ENCODE data around the gene PROC.

Gene PROC

DNA sequence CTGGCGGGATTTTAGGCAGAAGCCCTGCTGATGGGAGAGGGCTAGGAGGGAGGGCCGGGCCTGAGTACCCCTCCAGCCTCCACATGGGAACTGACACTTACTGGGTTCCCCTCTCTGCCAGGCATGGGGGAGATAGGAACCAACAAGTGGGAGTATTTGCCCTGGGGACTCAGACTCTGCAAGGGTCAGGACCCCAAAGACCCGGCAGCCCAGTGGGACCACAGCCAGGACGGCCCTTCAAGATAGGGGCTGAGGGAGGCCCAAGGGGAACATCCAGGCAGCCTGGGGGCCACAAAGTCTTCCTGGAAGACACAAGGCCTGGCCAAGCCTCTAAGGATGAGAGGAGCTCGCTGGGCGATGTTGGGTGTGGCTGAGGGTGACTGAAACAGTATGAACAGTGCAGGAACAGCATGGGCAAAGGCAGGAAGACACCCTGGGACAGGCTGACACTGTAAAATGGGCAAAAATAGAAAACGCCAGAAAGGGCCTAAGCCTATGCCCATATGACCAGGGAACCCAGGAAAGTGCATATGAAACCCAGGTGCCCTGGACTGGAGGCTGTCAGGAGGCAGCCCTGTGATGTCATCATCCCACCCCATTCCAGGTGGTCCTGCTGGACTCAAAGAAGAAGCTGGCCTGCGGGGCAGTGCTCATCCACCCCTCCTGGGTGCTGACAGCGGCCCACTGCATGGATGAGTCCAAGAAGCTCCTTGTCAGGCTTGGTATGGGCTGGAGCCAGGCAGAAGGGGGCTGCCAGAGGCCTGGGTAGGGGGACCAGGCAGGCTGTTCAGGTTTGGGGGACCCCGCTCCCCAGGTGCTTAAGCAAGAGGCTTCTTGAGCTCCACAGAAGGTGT is 8.5 kb downstream of the PROC start:
- Histone ChIP-seq H3K4me3 (ENCODE audit: low read length) (no peak overlapping the region), H3K36me3 (ENCODE audit: control insufficient read depth, low read depth, low read length) (no peaks in the 10 kb centered on the region), H3K9me3 (ENCODE audit: control insufficient read depth, low read depth, low read length) (no peaks in the 10 kb centered on the region), H3K27ac (ENCODE audit: low read length) (no peak overlapping the region), H3K27me3 (ENCODE audit: control insufficient read depth, insufficient read depth, low read length) (peaks cover 32% of the 10 kb centered on the region), H3K9ac (ENCODE audit: low read length) (no peak overlapping the region), H3K4me1 (ENCODE audit: control insufficient read depth, low read depth, low read length) (no peaks in the 10 kb centered on the region)

DNA sequence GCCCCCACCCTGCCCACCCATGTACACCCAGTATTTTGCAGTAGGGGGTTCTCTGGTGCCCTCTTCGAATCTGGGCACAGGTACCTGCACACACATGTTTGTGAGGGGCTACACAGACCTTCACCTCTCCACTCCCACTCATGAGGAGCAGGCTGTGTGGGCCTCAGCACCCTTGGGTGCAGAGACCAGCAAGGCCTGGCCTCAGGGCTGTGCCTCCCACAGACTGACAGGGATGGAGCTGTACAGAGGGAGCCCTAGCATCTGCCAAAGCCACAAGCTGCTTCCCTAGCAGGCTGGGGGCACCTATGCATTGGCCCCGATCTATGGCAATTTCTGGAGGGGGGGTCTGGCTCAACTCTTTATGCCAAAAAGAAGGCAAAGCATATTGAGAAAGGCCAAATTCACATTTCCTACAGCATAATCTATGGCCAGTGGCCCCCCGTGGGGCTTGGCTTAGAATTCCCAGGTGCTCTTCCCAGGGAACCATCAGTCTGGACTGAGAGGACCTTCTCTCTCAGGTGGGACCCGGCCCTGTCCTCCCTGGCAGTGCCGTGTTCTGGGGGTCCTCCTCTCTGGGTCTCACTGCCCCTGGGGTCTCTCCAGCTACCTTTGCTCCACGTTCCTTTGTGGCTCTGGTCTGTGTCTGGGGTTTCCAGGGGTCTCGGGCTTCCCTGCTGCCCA is 9.3 kb downstream of the PROC start:
- H3K9ac ChIP-seq (ENCODE audit: low read length) = no peak overlapping the region
- H3K36me3 ChIP-seq (ENCODE audit: control insufficient read depth, low read depth, low read length) = no peaks in the 10 kb centered on the region

DNA sequence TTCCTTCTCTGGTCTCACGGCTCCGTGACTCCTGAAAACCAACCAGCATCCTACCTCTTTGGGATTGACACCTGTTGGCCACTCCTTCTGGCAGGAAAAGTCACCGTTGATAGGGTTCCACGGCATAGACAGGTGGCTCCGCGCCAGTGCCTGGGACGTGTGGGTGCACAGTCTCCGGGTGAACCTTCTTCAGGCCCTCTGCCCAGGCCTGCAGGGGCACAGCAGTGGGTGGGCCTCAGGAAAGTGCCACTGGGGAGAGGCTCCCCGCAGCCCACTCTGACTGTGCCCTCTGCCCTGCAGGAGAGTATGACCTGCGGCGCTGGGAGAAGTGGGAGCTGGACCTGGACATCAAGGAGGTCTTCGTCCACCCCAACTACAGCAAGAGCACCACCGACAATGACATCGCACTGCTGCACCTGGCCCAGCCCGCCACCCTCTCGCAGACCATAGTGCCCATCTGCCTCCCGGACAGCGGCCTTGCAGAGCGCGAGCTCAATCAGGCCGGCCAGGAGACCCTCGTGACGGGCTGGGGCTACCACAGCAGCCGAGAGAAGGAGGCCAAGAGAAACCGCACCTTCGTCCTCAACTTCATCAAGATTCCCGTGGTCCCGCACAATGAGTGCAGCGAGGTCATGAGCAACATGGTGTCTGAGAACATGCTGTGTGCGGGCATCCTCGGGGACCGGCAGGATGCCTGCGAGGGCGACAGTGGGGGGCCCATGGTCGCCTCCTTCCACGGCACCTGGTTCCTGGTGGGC is 10.0 kb downstream of the PROC start:
- Histone ChIP-seq H3K27ac (ENCODE audit: low read length) (no peak overlapping the region), H3K9ac (ENCODE audit: low read length) (no peak overlapping the region), H3K4me3 (ENCODE audit: low read length) (no peak overlapping the region), H3K36me3 (ENCODE audit: control insufficient read depth, low read depth, low read length) (no peaks in the 10 kb centered on the region), H3K4me1 (ENCODE audit: control insufficient read depth, low read depth, low read length) (no peaks in the 10 kb centered on the region), H3K9me3 (ENCODE audit: control insufficient read depth, low read depth, low read length) (no peaks in the 10 kb centered on the region), H3K27me3 (ENCODE audit: control insufficient read depth, insufficient read depth, low read length) (peaks cover 17% of the 10 kb centered on the region)

More for the DNA sequence above, 9.3 kb downstream of the PROC start:
- no peak overlapping the region for H3K4me3 ChIP-seq (ENCODE audit: low read length)
- H3K27ac ChIP-seq (ENCODE audit: low read length) = no peak overlapping the region
- H3K4me1 ChIP-seq (ENCODE audit: control insufficient read depth, low read depth, low read length) = no peaks in the 10 kb centered on the region
- peaks cover 24% of the 10 kb centered on the region for H3K27me3 ChIP-seq (ENCODE audit: control insufficient read depth, insufficient read depth, low read length)
- no peaks in the 10 kb centered on the region for H3K9me3 ChIP-seq (ENCODE audit: control insufficient read depth, low read depth, low read length)

DNA sequence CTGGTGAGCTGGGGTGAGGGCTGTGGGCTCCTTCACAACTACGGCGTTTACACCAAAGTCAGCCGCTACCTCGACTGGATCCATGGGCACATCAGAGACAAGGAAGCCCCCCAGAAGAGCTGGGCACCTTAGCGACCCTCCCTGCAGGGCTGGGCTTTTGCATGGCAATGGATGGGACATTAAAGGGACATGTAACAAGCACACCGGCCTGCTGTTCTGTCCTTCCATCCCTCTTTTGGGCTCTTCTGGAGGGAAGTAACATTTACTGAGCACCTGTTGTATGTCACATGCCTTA is 10.5 kb downstream of the PROC start:
- Histone ChIP-seq H3K9ac (ENCODE audit: low read length) (no peak overlapping the region), H3K4me1 (ENCODE audit: control insufficient read depth, low read depth, low read length) (no peaks in the 10 kb centered on the region), H3K4me3 (ENCODE audit: low read length) (no peak overlapping the region), H3K9me3 (ENCODE audit: control insufficient read depth, low read depth, low read length) (no peaks in the 10 kb centered on the region), H3K27ac (ENCODE audit: low read length) (no peak overlapping the region), H3K27me3 (ENCODE audit: control insufficient read depth, insufficient read depth, low read length) (peaks cover 12% of the 10 kb centered on the region), H3K36me3 (ENCODE audit: control insufficient read depth, low read depth, low read length) (no peaks in the 10 kb centered on the region)

DNA sequence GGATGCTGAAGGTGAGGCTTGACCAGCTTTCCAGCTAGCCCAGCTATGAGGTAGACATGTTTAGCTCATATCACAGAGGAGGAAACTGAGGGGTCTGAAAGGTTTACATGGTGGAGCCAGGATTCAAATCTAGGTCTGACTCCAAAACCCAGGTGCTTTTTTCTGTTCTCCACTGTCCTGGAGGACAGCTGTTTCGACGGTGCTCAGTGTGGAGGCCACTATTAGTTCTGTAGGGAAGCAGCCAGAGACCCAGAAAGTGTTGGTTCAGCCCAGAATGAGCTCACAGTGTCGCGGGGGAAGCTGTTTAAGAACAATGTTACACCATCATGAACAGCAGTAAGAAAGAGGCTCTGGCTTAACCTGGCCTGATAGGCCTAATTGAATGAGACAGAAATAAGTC is 11.1 kb downstream of the PROC start:
- Histone ChIP-seq H3K9me3 (ENCODE audit: control insufficient read depth, low read depth, low read length) (no peaks in the 10 kb centered on the region), H3K4me3 (ENCODE audit: low read length) (no peak overlapping the region), H3K27me3 (ENCODE audit: control insufficient read depth, insufficient read depth, low read length) (peaks cover 6% of the 10 kb centered on the region), H3K36me3 (ENCODE audit: control insufficient read depth, low read depth, low read length) (no peaks in the 10 kb centered on the region), H3K9ac (ENCODE audit: low read length) (no peak overlapping the region), H3K4me1 (ENCODE audit: control insufficient read depth, low read depth, low read length) (no peaks in the 10 kb centered on the region), H3K27ac (ENCODE audit: low read length) (no peak overlapping the region)

DNA sequence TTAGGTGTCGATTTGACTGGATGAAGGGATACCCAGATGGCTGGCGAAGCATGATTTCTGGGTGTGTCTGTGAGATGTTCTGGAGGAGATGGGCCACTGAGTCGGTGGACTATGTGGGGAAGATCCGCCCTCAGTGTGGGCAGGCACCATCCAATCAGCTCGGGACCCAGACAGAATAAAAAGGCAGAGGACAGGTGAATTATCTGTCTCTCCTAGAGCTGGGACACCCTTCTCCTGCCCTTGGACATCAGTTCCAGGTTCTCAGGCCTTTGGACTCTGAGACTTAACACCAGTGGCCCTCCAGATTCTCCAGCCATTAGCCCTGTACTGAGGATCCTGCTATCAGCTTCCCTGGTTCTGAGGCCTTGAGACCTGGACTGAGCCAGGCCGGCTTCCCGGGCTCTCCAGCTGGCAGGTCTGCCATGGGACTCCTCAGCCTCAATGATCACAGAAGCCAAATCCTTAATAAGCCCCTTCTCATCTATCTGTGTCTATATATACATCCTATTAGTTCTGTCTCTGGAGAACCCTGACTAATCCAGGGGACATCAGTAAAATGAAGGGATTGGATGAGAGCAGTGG is 11.7 kb downstream of the PROC start:
- no peaks in the 10 kb centered on the region for H3K36me3 ChIP-seq (ENCODE audit: control insufficient read depth, low read depth, low read length)
- no peak overlapping the region for H3K27ac ChIP-seq (ENCODE audit: low read length)
- no peak overlapping the region for H3K4me3 ChIP-seq (ENCODE audit: low read length)
- H3K9ac ChIP-seq (ENCODE audit: low read length) = no peak overlapping the region
- H3K9me3 ChIP-seq (ENCODE audit: control insufficient read depth, low read depth, low read length) = no peaks in the 10 kb centered on the region
- H3K27me3 ChIP-seq (ENCODE audit: control insufficient read depth, insufficient read depth, low read length) = peaks cover 1% of the 10 kb centered on the region
- no peaks in the 10 kb centered on the region for H3K4me1 ChIP-seq (ENCODE audit: control insufficient read depth, low read depth, low read length)

DNA sequence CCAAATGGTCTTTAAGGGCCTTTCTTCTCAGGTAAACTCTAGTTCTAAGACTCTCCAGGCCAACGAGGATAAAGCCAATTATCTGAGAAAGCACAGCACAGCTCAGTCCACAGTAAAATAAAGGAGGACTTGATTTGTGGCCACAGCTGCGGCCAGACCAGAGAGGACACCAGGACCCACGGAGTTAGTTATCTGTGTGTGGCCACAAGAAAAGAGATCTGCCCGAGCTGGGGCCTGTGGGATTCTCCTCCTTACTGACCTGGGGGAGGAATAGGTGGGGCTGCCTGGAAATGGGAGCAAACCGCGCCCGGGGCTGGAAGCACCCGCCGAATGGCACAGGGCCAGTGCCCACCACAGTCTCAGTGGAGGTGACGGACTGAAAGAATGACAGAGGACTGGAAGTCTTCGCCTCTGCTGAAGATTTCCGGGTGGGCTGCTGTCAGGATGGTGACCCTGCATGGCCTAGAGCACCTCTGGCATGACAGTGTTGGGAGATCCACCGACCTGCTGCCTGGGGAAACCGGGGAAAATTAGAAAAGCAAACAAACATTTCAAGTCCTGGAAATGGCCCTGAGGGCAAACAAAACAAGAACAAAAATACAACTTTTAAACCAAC is 13.3 kb downstream of the PROC start:
- H3K27me3 ChIP-seq (ENCODE audit: control insufficient read depth, insufficient read depth, low read length) = no peaks in the 10 kb centered on the region
- H3K9ac ChIP-seq (ENCODE audit: low read length) = no peak overlapping the region
- H3K4me3 ChIP-seq (ENCODE audit: low read length) = no peak overlapping the region
- H3K9me3 ChIP-seq (ENCODE audit: control insufficient read depth, low read depth, low read length) = no peaks in the 10 kb centered on the region
- H3K4me1 ChIP-seq (ENCODE audit: control insufficient read depth, low read depth, low read length) = no peaks in the 10 kb centered on the region
- H3K36me3 ChIP-seq (ENCODE audit: control insufficient read depth, low read depth, low read length) = no peaks in the 10 kb centered on the region
- H3K27ac ChIP-seq (ENCODE audit: low read length) = no peak overlapping the region

DNA sequence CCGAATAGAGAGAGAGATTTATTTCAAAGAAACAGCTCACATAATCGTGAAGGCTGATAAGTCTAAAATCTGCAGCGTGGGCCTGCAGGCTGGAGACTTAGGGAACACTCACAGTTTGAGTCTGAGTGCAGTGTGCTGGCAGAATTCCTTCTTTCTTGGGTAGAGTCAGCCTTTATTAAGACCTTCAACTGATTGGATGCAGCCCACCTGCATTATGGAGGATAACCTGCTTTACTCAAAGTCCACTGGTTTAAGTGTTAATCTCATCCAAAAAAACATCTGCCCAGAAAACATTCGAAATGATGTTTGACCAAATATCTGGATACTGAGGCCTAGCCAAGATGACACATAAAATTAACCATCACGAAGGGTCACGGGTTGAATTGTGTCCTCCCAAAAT is 16.3 kb downstream of the PROC start:
- no peaks in the 10 kb centered on the region for H3K27me3 ChIP-seq (ENCODE audit: control insufficient read depth, insufficient read depth, low read length)
- no peak overlapping the region for H3K9ac ChIP-seq (ENCODE audit: low read length)
- H3K4me3 ChIP-seq (ENCODE audit: low read length) = no peak overlapping the region
- no peaks in the 10 kb centered on the region for H3K36me3 ChIP-seq (ENCODE audit: control insufficient read depth, low read depth, low read length)
- no peaks in the 10 kb centered on the region for H3K4me1 ChIP-seq (ENCODE audit: control insufficient read depth, low read depth, low read length)
- H3K9me3 ChIP-seq (ENCODE audit: control insufficient read depth, low read depth, low read length) = no peaks in the 10 kb centered on the region
- H3K27ac ChIP-seq (ENCODE audit: low read length) = no peak overlapping the region

DNA sequence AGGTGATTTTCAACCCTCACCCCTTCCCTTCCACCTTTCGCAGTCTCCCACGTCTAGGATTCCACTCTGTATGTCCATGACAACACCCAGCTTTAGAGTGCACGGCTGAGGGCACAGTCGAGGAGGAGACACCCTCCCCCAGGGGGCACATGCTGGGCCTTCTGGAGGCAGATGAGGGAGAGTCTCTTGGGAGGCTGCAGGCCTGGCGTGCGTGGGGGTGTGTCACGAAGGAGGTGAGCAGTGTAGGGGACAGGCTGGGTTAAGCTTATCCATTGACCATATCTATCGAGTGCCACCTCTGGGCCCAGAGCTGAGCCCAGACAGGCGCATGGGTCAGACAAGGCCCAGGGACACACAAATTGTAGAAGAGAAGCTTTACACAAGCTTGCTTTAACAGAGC is 18.8 kb downstream of the PROC start:
- H3K36me3 ChIP-seq (ENCODE audit: control insufficient read depth, low read depth, low read length) = no peaks in the 10 kb centered on the region
- no peaks in the 10 kb centered on the region for H3K27me3 ChIP-seq (ENCODE audit: control insufficient read depth, insufficient read depth, low read length)
- no peaks in the 10 kb centered on the region for H3K9me3 ChIP-seq (ENCODE audit: control insufficient read depth, low read depth, low read length)
- no peak overlapping the region for H3K27ac ChIP-seq (ENCODE audit: low read length)
- H3K4me1 ChIP-seq (ENCODE audit: control insufficient read depth, low read depth, low read length) = no peaks in the 10 kb centered on the region
- H3K9ac ChIP-seq (ENCODE audit: low read length) = no peak overlapping the region
- no peak overlapping the region for H3K4me3 ChIP-seq (ENCODE audit: low read length)

DNA sequence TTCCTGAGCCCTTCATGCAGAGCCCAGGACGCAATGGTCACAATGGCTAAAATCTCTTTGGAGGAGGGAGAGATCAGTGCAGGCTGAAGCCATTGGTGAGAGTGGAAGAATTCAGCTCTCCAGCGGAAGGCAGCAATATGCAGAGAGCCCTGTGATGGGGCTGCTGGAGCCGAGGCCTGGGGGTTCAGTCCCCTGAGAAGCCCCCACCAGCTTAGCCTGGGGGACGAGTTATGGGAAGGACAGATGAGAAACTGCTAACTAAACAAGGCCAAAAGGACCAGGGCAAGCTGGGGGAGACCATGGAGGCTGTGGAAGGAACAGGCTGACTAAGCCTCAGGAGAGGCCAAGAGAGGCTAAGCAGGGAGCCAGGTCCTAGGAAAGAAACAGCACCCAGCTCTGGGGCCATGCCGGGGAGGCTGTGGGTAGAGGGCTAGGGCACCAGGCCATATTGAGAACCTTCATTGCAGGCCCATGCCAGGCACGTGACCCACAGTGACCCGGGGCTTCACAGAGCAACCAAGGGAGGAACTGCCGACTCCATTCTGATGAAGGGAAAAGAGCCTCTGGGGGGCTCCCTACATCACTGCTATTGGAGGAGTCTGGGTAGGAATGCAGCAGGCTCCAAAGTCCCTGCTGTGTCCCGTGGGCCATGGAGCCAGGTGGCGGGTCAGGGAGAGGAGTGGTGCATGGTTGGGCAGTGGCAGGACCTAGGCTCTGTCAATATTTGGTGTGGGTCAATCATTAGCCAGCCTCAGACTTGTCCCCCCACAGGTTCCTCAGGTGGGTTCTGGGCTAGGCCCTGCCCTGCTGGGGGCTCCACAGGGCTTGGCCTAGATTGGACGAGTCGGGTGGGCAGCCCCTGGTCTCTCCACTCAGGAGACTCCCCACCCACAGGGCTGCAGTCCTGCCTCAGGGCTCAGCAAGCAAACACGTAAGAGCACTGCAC is 19.8 kb downstream of the PROC start:
- H3K9ac ChIP-seq (ENCODE audit: low read length) = no peak overlapping the region
- no peak overlapping the region for H3K27ac ChIP-seq (ENCODE audit: low read length)
- H3K9me3 ChIP-seq (ENCODE audit: control insufficient read depth, low read depth, low read length) = no peaks in the 10 kb centered on the region

More for the DNA sequence above, 19.8 kb downstream of the PROC start:
- no peak overlapping the region for H3K4me3 ChIP-seq (ENCODE audit: low read length)
- no peaks in the 10 kb centered on the region for H3K27me3 ChIP-seq (ENCODE audit: control insufficient read depth, insufficient read depth, low read length)
- H3K4me1 ChIP-seq (ENCODE audit: control insufficient read depth, low read depth, low read length) = no peaks in the 10 kb centered on the region
- no peaks in the 10 kb centered on the region for H3K36me3 ChIP-seq (ENCODE audit: control insufficient read depth, low read depth, low read length)

All from iPS-18a (cell line).